Measurements from ENCODE around the gene CERS1.

CERS1 gene

GRCh38 chr19:18897094-18898029, 1.4 kb upstream of the CERS1 start:
- peaks cover 28% of the 10 kb centered on the region for H3K36me3 ChIP-seq (ENCODE audit: insufficient read depth, low read length)
- no peak overlapping the region for H3K4me2 ChIP-seq (ENCODE audit: insufficient read depth, low read length)
- no peak for DNase-seq
- TF ChIP-seq EZH2 (IDR thresholded peaks at IDR 0.05; ENCODE audit: borderline replicate concordance, low read depth, low read length, severe bottlenecking), result no peak
- TF ChIP-seq, protein P1, sequence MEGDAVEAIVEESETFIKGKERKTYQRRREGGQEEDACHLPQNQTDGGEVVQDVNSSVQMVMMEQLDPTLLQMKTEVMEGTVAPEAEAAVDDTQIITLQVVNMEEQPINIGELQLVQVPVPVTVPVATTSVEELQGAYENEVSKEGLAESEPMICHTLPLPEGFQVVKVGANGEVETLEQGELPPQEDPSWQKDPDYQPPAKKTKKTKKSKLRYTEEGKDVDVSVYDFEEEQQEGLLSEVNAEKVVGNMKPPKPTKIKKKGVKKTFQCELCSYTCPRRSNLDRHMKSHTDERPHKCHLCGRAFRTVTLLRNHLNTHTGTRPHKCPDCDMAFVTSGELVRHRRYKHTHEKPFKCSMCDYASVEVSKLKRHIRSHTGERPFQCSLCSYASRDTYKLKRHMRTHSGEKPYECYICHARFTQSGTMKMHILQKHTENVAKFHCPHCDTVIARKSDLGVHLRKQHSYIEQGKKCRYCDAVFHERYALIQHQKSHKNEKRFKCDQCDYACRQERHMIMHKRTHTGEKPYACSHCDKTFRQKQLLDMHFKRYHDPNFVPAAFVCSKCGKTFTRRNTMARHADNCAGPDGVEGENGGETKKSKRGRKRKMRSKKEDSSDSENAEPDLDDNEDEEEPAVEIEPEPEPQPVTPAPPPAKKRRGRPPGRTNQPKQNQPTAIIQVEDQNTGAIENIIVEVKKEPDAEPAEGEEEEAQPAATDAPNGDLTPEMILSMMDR (IDR thresholded peaks at IDR 0.05; ENCODE audit: borderline replicate concordance, extremely low read depth, low read length, poor library complexity, severe bottlenecking), result no peak
- H3K79me2 ChIP-seq (ENCODE audit: insufficient read depth, low read length), result no peaks in the 10 kb centered on the region
- no peak overlapping the region for H3K9ac ChIP-seq (ENCODE audit: low read depth, low read length)
- ATAC-seq (ENCODE audit: insufficient read depth, low read depth), result no peak
- no peak overlapping the region for H3K27ac ChIP-seq (ENCODE audit: low read length)
- no peak overlapping the region for H3K4me3 ChIP-seq (ENCODE audit: low read depth in 1 of 2, low read length in 2 of 2)
- H2AFZ ChIP-seq (ENCODE audit: low read depth, low read length), result no peak overlapping the region
- no peaks in the 10 kb centered on the region for H3K27me3 ChIP-seq (ENCODE audit: insufficient read depth, low read length, poor library complexity)
- peaks cover 12% of the 10 kb centered on the region; the same call in 1 of the 2 replicates for H4K20me1 ChIP-seq (ENCODE audit: insufficient read depth, low read length)
- no peaks in the 10 kb centered on the region for H3K9me3 ChIP-seq (ENCODE audit: insufficient read depth, low read length, severe bottlenecking)
- no peaks in the 10 kb centered on the region for H3K4me1 ChIP-seq (ENCODE audit: insufficient read depth, low read length)

DNA sequence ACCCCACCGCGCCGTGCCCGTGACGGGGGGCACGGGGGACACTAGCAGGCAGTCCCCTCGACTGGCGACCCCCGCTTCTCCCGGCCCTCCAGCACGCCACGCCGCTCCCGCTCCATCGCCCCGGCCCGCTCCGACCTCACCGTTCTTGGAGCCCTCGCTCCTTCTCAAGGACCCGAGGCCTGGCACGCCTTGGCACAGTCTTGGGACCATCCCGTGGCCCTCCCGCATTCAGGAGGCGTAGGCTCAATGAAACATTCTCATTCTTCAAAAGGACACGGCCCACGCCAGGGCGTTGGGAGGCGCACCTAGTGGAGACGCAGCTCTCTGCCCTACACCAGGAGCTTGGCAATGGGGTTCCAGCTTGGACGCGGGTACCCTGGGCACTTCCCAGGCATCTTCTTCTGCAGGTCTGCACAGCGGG, 473 bp upstream of the CERS1 start:
- Histone ChIP-seq H3K79me2 (ENCODE audit: insufficient read depth, low read length) (no peaks in the 10 kb centered on the region), H4K20me1 (ENCODE audit: insufficient read depth, low read length) (peaks cover 12% of the 10 kb centered on the region; the same call in 1 of the 2 replicates), H3K4me2 (ENCODE audit: insufficient read depth, low read length) (no peak overlapping the region), H3K4me1 (ENCODE audit: insufficient read depth, low read length) (no peaks in the 10 kb centered on the region), H2AFZ (ENCODE audit: low read depth, low read length) (no peak overlapping the region), H3K4me3 (ENCODE audit: low read depth in 1 of 2, low read length in 2 of 2) (no peak overlapping the region), H3K9me3 (ENCODE audit: insufficient read depth, low read length, severe bottlenecking) (no peaks in the 10 kb centered on the region), H3K27me3 (ENCODE audit: insufficient read depth, low read length, poor library complexity) (no peaks in the 10 kb centered on the region), H3K27ac (ENCODE audit: low read length) (no peak overlapping the region), H3K36me3 (ENCODE audit: insufficient read depth, low read length) (peaks cover 27% of the 10 kb centered on the region), H3K9ac (ENCODE audit: low read depth, low read length) (no peak overlapping the region)
- no peak for DNase-seq
- no peak for ATAC-seq (ENCODE audit: insufficient read depth, low read depth)
- no peak for TF ChIP-seq EZH2 (IDR thresholded peaks at IDR 0.05; ENCODE audit: borderline replicate concordance, low read depth, low read length, severe bottlenecking)
- TF ChIP-seq, protein P1 (IDR thresholded peaks at IDR 0.05; ENCODE audit: borderline replicate concordance, extremely low read depth, low read length, poor library complexity, severe bottlenecking), result no peak

DNA sequence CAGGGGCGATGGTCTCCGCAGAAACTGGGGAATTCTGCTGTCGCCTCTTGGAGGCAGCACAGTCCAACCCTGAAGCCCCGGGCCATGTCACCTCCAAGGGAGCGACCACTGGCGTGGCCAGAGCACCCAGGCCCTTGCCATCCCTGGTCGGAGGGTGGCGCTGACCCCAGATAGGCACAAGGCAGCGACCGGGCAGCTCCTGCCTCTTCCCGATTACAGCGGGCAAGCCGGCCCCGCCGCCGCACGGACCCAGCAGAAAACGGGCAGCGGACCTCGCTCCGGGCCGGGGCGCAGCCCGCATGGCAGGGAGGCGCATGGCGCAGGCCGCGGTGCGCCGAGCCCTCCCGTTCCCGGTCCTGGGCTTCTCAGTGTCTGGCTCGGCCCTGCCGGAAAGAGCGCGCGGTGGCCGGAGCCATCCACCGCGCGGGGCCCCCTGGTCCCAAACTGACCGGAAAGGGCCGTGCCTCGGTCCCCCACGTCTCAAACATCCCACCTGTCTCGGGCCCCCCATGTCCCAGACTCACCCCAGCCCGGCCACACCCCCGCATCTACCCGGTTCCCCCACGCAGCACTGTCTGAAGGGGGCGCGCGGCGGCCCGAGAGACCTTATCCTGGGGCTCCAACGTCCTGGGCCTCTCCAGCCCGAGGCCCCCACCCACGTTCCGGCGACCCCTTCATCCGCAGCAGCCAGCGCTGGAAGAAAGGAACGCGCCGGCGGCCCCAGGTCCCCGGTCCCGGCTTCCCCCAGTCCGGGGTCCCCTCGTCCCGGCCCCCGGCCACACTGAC, 727 bp downstream of the CERS1 start:
- no peaks in the 10 kb centered on the region for H3K9me3 ChIP-seq (ENCODE audit: insufficient read depth, low read length, severe bottlenecking)
- H3K79me2 ChIP-seq (ENCODE audit: insufficient read depth, low read length), result no peaks in the 10 kb centered on the region
- peaks cover 3% of the 10 kb centered on the region; the same call in 1 of the 2 replicates for H4K20me1 ChIP-seq (ENCODE audit: insufficient read depth, low read length)
- H3K27me3 ChIP-seq (ENCODE audit: insufficient read depth, low read length, poor library complexity), result no peaks in the 10 kb centered on the region
- DNase-seq (no peak), ATAC-seq (ENCODE audit: insufficient read depth, low read depth) (no peak)
- no peaks in the 10 kb centered on the region for H3K4me1 ChIP-seq (ENCODE audit: insufficient read depth, low read length)
- no peak overlapping the region for H3K9ac ChIP-seq (ENCODE audit: low read depth, low read length)
- H3K4me2 ChIP-seq (ENCODE audit: insufficient read depth, low read length), result no peak overlapping the region
- TF ChIP-seq, protein P1 (IDR thresholded peaks at IDR 0.05; ENCODE audit: borderline replicate concordance, extremely low read depth, low read length, poor library complexity, severe bottlenecking), result peak; percentile 25
- TF ChIP-seq EZH2 (IDR thresholded peaks at IDR 0.05; ENCODE audit: borderline replicate concordance, low read depth, low read length, severe bottlenecking), result no peak
- no peak overlapping the region for H2AFZ ChIP-seq (ENCODE audit: low read depth, low read length)
- H3K36me3 ChIP-seq (ENCODE audit: insufficient read depth, low read length), result peaks cover 15% of the 10 kb centered on the region
- H3K27ac ChIP-seq (ENCODE audit: low read length), result no peak overlapping the region
- no peak overlapping the region for H3K4me3 ChIP-seq (ENCODE audit: low read depth in 1 of 2, low read length in 2 of 2)

Measured in DND-41 (cell line).